Measurements from ENCODE around the gene CD36.

DNA sequence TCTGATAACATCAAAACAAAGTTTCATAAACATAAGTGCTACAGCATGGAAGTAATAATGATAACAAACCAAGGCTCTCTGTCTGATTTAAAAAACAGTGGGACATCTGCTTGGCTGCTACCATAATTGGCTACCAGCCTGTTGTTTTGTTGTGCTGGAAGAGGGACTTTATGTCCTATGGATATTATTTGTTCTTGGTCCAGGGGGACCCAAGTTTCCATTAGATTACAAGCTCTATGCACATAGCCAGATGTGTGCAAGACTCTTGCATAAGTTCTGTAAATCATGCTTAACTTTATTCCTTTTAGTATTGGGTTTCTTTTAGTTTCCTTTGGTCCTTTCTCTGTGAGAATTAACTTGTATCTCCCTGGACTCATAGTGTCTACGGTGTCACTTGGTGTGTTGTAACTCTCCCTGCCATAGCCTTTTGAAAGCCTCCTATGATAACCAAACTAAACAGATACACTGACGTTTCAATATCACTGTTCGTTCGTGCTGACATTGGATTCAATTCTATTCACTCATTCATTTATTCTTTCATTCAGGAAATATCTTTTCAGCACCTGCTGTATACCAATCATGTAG lies 41.4 kb upstream of the CD36 start:
- TF ChIP-seq ATF3 (IDR thresholded peaks at IDR 0.05; ENCODE audit: insufficient read depth, low read depth, low read length) = no peak
- no peak for TF ChIP-seq CTCF (IDR thresholded peaks at IDR 0.05; ENCODE audit: control extremely low read depth in 1 of 3, insufficient read depth in 1 of 3, low read depth in 1 of 3, low read length in 3 of 3)
- TF ChIP-seq RXRA (IDR thresholded peaks at IDR 0.05; ENCODE audit: insufficient read depth, low read depth, low read length) = no peak

Measured in H1 (cell line).